ENCODE measurements around the gene WTAP. TPM values are rescaled to one million over a fixed set of nuclear protein-coding genes. Genes with fewer than 3 reads are reported as not detected.
A peak's percentile ranks its signal among the peaks of the same experiment; 100 is the strongest.

Gene WTAP
- total and polyA plus RNA-seq, 2 of the 8 experiments (the other 6 are each of a cell fraction or from before 2014, with no cell fraction given): 32.6 to 120 TPM

- H3K79me2 ChIP-seq (ENCODE audit: control insufficient read depth in 1 of 2, insufficient read depth in 2 of 2, low read length in 2 of 2): peaks cover 0 to 13% of the 10 kb centered on the region in 2 experiments; a peak in 2 of 4 replicates
- H3K4me1 ChIP-seq (replicated peaks in 1 of 4; ENCODE audit: control insufficient read depth in 3 of 4, insufficient read depth in 4 of 4, low read length in 3 of 4): peaks cover 6 to 15% (median 12%) of the 10 kb centered on the region in 4 experiments; a peak in 6 of 7 replicates
- H4K91ac ChIP-seq (replicated peaks; ENCODE audit: insufficient read length, low read length): no peak overlapping the region
- H4K8ac ChIP-seq (ENCODE audit: extremely low read depth, insufficient read depth, low read length): no peak overlapping the region
- no peak overlapping the region for H3K4ac ChIP-seq (replicated peaks; ENCODE audit: insufficient read length, low read depth, low read length)
- H3K27ac ChIP-seq (ENCODE audit: low read depth, low read length): peak overlapping the region; percentile 81; the same call in 1 of the 2 replicates
- ChIA-PET POLR2A (ENCODE audit: partially characterized antibody) (interaction anchor here (0.5 to 6.0 kb wide), 15 partner anchors 8 to 225 kb away, joined by 3 to 86 read pairs (median 7); partner anchors contain the start of genes MRPL18, SOD2, TCP1 and WTAP), CTCF (ENCODE audit: partially characterized antibody) (interaction anchor here (1.2 to 1.7 kb wide), 3 partner anchors 41 to 312 kb away, joined by 3 to 6 read pairs (median 4); no protein-coding TSS in a partner anchor)
- H3K36me3 ChIP-seq (ENCODE audit: control insufficient read depth in 2 of 4, insufficient read depth in 4 of 4, low read length in 3 of 4): peaks cover 4 to 57% (median 28%) of the 10 kb centered on the region in 4 experiments
- FAIRE-seq: peak; percentile 24
- H3K9me3 ChIP-seq (ENCODE audit: insufficient read depth in 2 of 2, low read depth in 1 of 2, low read length in 1 of 2): no peaks in the 10 kb centered on the region
- no peak overlapping the region; the same call in 1 of the 2 replicates for H2BK12ac ChIP-seq (ENCODE audit: low read depth, low read length)
- peaks cover 7% of the 10 kb centered on the region; the same call in 1 of the 2 replicates for H3K79me1 ChIP-seq (ENCODE audit: low read depth, low read length)
- no peak overlapping the region for H2AFZ ChIP-seq (ENCODE audit: low read length)
- H3K4me2 ChIP-seq (ENCODE audit: insufficient read depth in 1 of 2, low read depth in 2 of 2, low read length in 2 of 2): peak overlapping the region; percentile 71 to 90
- H2BK20ac ChIP-seq (ENCODE audit: low read length): no peak overlapping the region
- H3K9ac ChIP-seq (replicated peaks in 1 of 4; ENCODE audit: extremely low read depth in 1 of 4, low read depth in 3 of 4, low read length in 3 of 4): no peak overlapping the region
- no peak overlapping the region for H2BK15ac ChIP-seq (ENCODE audit: low read length)
- peaks cover 11% of the 10 kb centered on the region for H3K23me2 ChIP-seq (ENCODE audit: low read depth, low read length)
- DNase-seq (ENCODE audit: low read depth in 1 of 2, low spot score in 2 of 2): peak; percentile 52 to 63
- H4K5ac ChIP-seq (ENCODE audit: insufficient read length, low read depth, low read length): no peak overlapping the region
- H3K4me3 ChIP-seq (ENCODE audit: extremely low read depth in 1 of 4, insufficient read depth in 2 of 4, low read depth in 3 of 4, low read length in 4 of 4): peak overlapping the region in 2 of 4 experiments; percentile 1 to 98; a peak in 3 of 8 replicates
- H3K18ac ChIP-seq (ENCODE audit: extremely low read depth, low read length): no peak overlapping the region
- H3K14ac ChIP-seq (ENCODE audit: insufficient read length): no peak overlapping the region
- H3K56ac ChIP-seq (replicated peaks; ENCODE audit: insufficient read length, low read depth, low read length): no peak overlapping the region
- H2AK5ac ChIP-seq (ENCODE audit: low read depth, low read length): peak overlapping the region; percentile 72; the same call in 1 of the 2 replicates
- no peaks in the 10 kb centered on the region for H3K27me3 ChIP-seq (replicated peaks in 1 of 4; ENCODE audit: control insufficient read depth in 3 of 4, extremely low read depth in 1 of 4, insufficient read depth in 3 of 4, low read length in 3 of 4)
- H4K20me1 ChIP-seq (replicated peaks in 1 of 2; ENCODE audit: control insufficient read depth in 1 of 2, insufficient read depth in 2 of 2, low read length in 2 of 2): peaks cover 0 to 2% of the 10 kb centered on the region in 2 experiments
- H2BK5ac ChIP-seq (ENCODE audit: low read depth, low read length): peak overlapping the region; percentile 88; the same call in 1 of the 2 replicates
- H3K23ac ChIP-seq (ENCODE audit: insufficient read length): no peak overlapping the region
- H2BK120ac ChIP-seq (replicated peaks; ENCODE audit: low read depth, low read length): no peak overlapping the region
- WGBS, 2 experiments (ENCODE audit: extremely low coverage in 1 of 2, insufficient coverage in 1 of 2, insufficient read length in 1 of 2, insufficient replicate concordance in 2 of 2, low coverage in 1 of 2, low lambda C conversion rate in 2 of 2, missing lambda C conversion rate in 1 of 2): 44% methylated on average over 3 of the region's 3 CpGs; no CpG with 5 or more reads in 1 of the 2 experiments
- TF ChIP-seq TEAD4 (IDR thresholded peaks at IDR 0.05; ENCODE audit: low read depth, low read length): peak; percentile 97
- peak; percentile 70 for TF ChIP-seq POLR2AphosphoS5 (IDR thresholded peaks at IDR 0.05; ENCODE audit: low read depth, low read length)
- peak; percentile 15 for TF ChIP-seq TAF7 (optimal IDR thresholded peaks at IDR 0.05; ENCODE audit: borderline replicate concordance, low read depth, low read length)
- no peak for TF ChIP-seq HDAC2 (IDR thresholded peaks at IDR 0.05; ENCODE audit: borderline replicate concordance in 1 of 2, low read depth in 2 of 2, low read length in 2 of 2)
- TF ChIP-seq MAX (IDR thresholded peaks at IDR 0.05): no peak
- TF ChIP-seq SIN3A (conservative IDR thresholded peaks at IDR 0.05 in 1 of 2, IDR thresholded peaks at IDR 0.05 in 1 of 2; ENCODE audit: low read depth in 1 of 2, low read length in 2 of 2): peak; percentile 36 to 77; a peak in 2 of 4 replicates
- no peak for TF ChIP-seq CTCF (IDR thresholded peaks at IDR 0.05; ENCODE audit: control extremely low read depth in 1 of 3, insufficient read depth in 1 of 3, low read depth in 1 of 3, low read length in 3 of 3)
- no peak for TF ChIP-seq TBP (IDR thresholded peaks at IDR 0.05; ENCODE audit: low read depth, low read length)
- peak; percentile 47 for TF ChIP-seq TAF1 (IDR thresholded peaks at IDR 0.05; ENCODE audit: low read depth, low read length)
Observed at GRCh38 chr6:159760602-159761057, 33.3 kb downstream of the WTAP start.
